HG03039 (cell line): ENCODE data around the gene MLLT3.
"Not testable (repeated sequence)": the region's sequence is repeated elsewhere in the genome, so short reads cannot be mapped to it uniquely, and the experiment has no call there.

Experiments
- ATAC-seq: cut with Tn5 transposase; IDR thresholded peaks from one replicate; pipeline ENCODE4 v1.9.1; 2021; ENCODE audit warnings: mild to moderate bottlenecking, moderate library complexity; ENCODE audit not compliant: unreplicated experiment

MLLT3 gene

GRCh38 chr9:20599195-20599594, 23.1 kb downstream of the MLLT3 start:
- no peak for ATAC-seq

- ATAC-seq, result no peak
These were observed 23.9 kb downstream of the MLLT3 start for GRCh38 chr9:20598367-20598766.

- ATAC-seq, result no peak
These were observed 24.4 kb downstream of the MLLT3 start for GRCh38 chr9:20597862-20598261.

- ATAC-seq, result no peak
These were observed 27.7 kb downstream of the MLLT3 start for GRCh38 chr9:20594608-20595007.

- ATAC-seq, result no peak
These were observed 28.8 kb downstream of the MLLT3 start for GRCh38 chr9:20593537-20593936.

GRCh38 chr9:20593105-20593504, 29.2 kb downstream of the MLLT3 start:
- ATAC-seq, result no peak

- ATAC-seq, result no peak
These were observed 29.6 kb downstream of the MLLT3 start for GRCh38 chr9:20592673-20593072.

GRCh38 chr9:20591223-20591622, 31.1 kb downstream of the MLLT3 start:
- ATAC-seq, result no peak

GRCh38 chr9:20584968-20585643, 37.2 kb downstream of the MLLT3 start:
- ATAC-seq, result no peak

- not testable (repeated sequence) for ATAC-seq
These were observed 39.2 kb downstream of the MLLT3 start for GRCh38 chr9:20583088-20583487.

GRCh38 chr9:20582150-20582549, 40.1 kb downstream of the MLLT3 start:
- ATAC-seq, result no peak

GRCh38 chr9:20580673-20581072, 41.6 kb downstream of the MLLT3 start:
- ATAC-seq, result no peak

- no peak for ATAC-seq
These were observed 42.6 kb downstream of the MLLT3 start for GRCh38 chr9:20579524-20580314.

GRCh38 chr9:20573023-20573422, 49.3 kb downstream of the MLLT3 start:
- no peak for ATAC-seq

- peak; percentile 77 for ATAC-seq
These were observed 51.5 kb downstream of the MLLT3 start for GRCh38 chr9:20570756-20571155.

GRCh38 chr9:20570087-20570486, 52.2 kb downstream of the MLLT3 start:
- ATAC-seq, result no peak

GRCh38 chr9:20569525-20569924, 52.8 kb downstream of the MLLT3 start:
- ATAC-seq, result no peak

- ATAC-seq, result no peak
These were observed 53.9 kb downstream of the MLLT3 start for GRCh38 chr9:20568400-20568799.

GRCh38 chr9:20566401-20566800, 55.9 kb downstream of the MLLT3 start:
- ATAC-seq, result no peak

GRCh38 chr9:20564650-20565049, 57.6 kb downstream of the MLLT3 start:
- ATAC-seq, result no peak

GRCh38 chr9:20563917-20564316, 58.4 kb downstream of the MLLT3 start:
- ATAC-seq, result no peak

GRCh38 chr9:20562051-20562450, 60.2 kb downstream of the MLLT3 start:
- no peak for ATAC-seq
